Measurements from ENCODE around the gene BTRC. TPM values are rescaled to one million over a fixed set of nuclear protein-coding genes. Genes with fewer than 3 reads are reported as not detected.

Gene BTRC
- total RNA-seq, 1 donor from 2014 or later, result 28.6 TPM

DNA sequence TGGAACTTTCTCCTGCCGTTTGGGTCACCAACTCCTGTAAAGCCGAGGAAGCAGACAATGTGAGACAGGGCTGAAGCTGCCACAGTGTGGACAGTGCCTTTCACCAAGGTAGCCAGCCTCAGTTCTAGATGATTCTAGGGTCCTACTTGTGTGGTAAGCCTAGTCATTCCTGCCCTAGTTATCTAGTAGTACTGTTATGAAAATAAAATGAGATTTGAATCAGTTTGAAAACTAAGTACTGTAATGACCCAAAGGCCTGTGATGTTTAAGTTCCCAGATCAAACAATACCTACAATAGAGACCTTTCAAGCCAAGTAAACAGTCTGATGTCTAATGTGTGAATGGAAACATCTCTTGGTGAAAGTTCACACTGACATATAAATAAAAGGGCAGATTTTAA lies 197.0 kb downstream of the BTRC start:
- H3K36me3 Mint-ChIP-seq (ENCODE audit: low read depth), result peaks cover 38% of the 10 kb centered on the region
- no peak overlapping the region for H3K27ac Mint-ChIP-seq (ENCODE audit: unreplicated experiment)
- no peak overlapping the region for H3K4me3 Mint-ChIP-seq (ENCODE audit: unreplicated experiment)
- no peak for DNase-seq (ENCODE audit: low spot score)
- H3K4me1 Mint-ChIP-seq (ENCODE audit: low read depth), result no peaks in the 10 kb centered on the region
- TF ChIP-seq, protein P1, sequence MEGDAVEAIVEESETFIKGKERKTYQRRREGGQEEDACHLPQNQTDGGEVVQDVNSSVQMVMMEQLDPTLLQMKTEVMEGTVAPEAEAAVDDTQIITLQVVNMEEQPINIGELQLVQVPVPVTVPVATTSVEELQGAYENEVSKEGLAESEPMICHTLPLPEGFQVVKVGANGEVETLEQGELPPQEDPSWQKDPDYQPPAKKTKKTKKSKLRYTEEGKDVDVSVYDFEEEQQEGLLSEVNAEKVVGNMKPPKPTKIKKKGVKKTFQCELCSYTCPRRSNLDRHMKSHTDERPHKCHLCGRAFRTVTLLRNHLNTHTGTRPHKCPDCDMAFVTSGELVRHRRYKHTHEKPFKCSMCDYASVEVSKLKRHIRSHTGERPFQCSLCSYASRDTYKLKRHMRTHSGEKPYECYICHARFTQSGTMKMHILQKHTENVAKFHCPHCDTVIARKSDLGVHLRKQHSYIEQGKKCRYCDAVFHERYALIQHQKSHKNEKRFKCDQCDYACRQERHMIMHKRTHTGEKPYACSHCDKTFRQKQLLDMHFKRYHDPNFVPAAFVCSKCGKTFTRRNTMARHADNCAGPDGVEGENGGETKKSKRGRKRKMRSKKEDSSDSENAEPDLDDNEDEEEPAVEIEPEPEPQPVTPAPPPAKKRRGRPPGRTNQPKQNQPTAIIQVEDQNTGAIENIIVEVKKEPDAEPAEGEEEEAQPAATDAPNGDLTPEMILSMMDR (IDR thresholded peaks at IDR 0.05), result no peak
- H3K9me3 Mint-ChIP-seq (ENCODE audit: low read depth), result peaks cover 2% of the 10 kb centered on the region
- no peaks in the 10 kb centered on the region for H3K27me3 Mint-ChIP-seq (ENCODE audit: low read depth)

DNA sequence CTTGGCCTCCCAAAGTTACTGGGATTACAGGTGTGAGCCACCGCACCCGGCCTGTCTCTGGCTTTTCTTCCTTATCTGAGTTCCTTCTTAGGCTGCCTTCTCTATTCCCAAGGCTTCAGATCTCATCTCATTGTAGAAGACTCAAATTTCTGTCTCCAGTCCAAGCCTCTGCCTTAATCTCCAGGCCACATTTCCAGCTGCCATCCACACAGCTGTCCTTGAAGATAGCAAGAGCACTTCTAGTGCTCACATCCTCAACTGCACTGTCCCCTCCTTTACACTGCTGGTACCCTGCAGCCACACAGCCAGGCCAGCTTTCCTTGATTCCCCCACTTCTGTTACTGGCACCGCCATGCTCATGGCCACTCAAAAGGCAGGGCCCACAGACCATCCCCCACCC lies 198.5 kb downstream of the BTRC start:
- H3K27ac Mint-ChIP-seq (ENCODE audit: unreplicated experiment), result no peak overlapping the region
- H3K27me3 Mint-ChIP-seq (ENCODE audit: low read depth), result no peaks in the 10 kb centered on the region
- no peaks in the 10 kb centered on the region for H3K9me3 Mint-ChIP-seq (ENCODE audit: low read depth)
- H3K4me3 Mint-ChIP-seq (ENCODE audit: unreplicated experiment), result no peak overlapping the region
- no peaks in the 10 kb centered on the region for H3K4me1 Mint-ChIP-seq (ENCODE audit: low read depth)
- TF ChIP-seq, protein P1 (IDR thresholded peaks at IDR 0.05), result no peak
- no peak for DNase-seq (ENCODE audit: low spot score)
- H3K36me3 Mint-ChIP-seq (ENCODE audit: low read depth), result peaks cover 36% of the 10 kb centered on the region

DNA sequence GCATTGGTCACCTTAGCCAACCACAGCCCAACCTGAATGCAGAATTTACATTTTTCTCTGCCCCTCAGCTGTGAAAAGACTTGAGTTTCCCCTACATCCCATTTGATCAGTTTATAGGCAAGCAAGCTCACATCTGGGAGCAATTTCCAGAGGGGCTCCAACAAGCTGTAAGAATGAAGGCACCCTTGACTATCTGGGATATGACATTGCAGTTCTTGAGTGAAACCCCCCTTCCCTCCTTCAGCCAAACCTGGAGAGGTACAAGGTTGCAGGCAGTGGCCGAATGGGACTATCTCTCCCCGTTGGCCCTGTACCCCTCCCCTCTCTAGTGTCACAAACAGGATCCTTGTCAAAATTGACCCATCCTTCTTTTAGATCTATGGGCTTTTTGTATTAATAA lies 203.6 kb downstream of the BTRC start:
- no peak for DNase-seq (ENCODE audit: low spot score)
- H3K27ac Mint-ChIP-seq (ENCODE audit: unreplicated experiment), result no peak overlapping the region
- peaks cover 5% of the 10 kb centered on the region for H3K27me3 Mint-ChIP-seq (ENCODE audit: low read depth)
- H3K4me1 Mint-ChIP-seq (ENCODE audit: low read depth), result no peaks in the 10 kb centered on the region
- TF ChIP-seq, protein P1 (IDR thresholded peaks at IDR 0.05), result no peak
- H3K4me3 Mint-ChIP-seq (ENCODE audit: unreplicated experiment), result no peak overlapping the region
- H3K36me3 Mint-ChIP-seq (ENCODE audit: low read depth), result peaks cover 20% of the 10 kb centered on the region
- no peaks in the 10 kb centered on the region for H3K9me3 Mint-ChIP-seq (ENCODE audit: low read depth)

DNA sequence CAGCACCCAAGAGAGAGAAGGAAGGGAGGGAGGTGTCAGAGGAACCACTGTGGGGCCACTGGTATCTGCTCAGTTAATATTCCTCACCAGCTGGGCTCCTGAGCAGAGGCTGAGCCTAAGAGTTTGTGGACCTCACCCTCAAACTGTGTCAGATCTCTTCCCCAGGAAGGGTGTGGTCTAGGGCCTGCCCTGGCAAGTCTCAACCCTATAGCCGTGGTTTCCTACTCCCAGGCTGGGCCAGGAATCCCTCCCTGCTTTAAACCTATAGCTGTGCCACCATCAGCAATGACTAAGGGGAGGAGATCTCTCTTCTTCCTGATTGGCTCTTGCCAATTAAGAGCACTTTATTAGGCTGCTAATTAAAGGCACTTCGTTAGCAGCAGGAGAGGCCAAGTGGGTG lies 204.2 kb downstream of the BTRC start:
- H3K4me3 Mint-ChIP-seq (ENCODE audit: unreplicated experiment), result no peak overlapping the region
- peaks cover 16% of the 10 kb centered on the region for H3K36me3 Mint-ChIP-seq (ENCODE audit: low read depth)
- H3K27ac Mint-ChIP-seq (ENCODE audit: unreplicated experiment), result no peak overlapping the region
- no peaks in the 10 kb centered on the region for H3K4me1 Mint-ChIP-seq (ENCODE audit: low read depth)
- DNase-seq (ENCODE audit: low spot score), result no peak
- peaks cover 5% of the 10 kb centered on the region for H3K27me3 Mint-ChIP-seq (ENCODE audit: low read depth)
- H3K9me3 Mint-ChIP-seq (ENCODE audit: low read depth), result no peaks in the 10 kb centered on the region
- TF ChIP-seq, protein P1 (IDR thresholded peaks at IDR 0.05), result no peak

DNA sequence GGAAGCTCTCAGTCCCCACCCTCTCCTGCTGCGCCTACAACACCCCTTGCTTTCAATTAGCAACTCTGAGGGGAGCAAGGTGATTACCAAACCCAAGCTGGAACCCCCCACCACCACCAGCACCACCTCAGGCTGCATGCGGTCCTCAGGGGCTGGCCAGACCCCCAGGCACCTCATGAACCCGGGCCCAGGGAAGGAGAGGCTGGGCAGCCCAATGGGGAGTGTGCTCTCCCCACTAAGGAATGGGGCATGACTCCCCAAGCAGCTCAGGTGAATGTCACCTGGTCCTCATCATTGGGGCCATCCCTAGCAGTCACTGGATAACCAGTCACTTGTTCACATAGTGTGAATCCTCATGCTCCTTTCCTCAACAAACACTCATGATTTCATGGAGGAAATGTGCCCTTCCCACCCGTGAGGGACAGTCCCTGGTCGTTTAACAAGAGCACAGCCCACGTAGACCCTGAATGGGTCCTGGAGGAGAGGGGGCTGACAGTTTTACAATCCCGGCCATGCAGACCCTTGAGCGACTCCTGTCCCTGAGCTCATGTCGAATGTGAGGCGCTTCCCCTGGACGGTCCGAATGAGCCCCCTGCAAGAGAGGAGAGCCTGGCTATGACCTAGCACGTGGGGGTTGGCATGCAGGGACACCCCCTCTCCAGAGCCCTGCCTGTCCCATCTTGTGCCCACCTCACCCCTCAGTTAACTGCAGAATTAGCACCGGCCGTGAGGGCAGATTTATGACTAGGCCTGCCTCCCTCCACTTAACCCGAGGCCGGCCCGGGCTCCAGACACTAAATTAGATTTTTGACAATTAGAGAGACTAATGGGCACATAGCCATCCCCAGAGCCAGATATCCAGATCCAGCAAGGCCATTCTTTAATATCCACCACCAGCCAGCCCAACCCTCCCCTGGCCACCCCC lies 205.0 kb downstream of the BTRC start:
- Mint-ChIP-seq H3K4me3 (ENCODE audit: unreplicated experiment) (no peak overlapping the region), H3K9me3 (ENCODE audit: low read depth) (no peaks in the 10 kb centered on the region)

More for the DNA sequence above, 205.0 kb downstream of the BTRC start:
- Mint-ChIP-seq H3K4me1 (ENCODE audit: low read depth) (no peaks in the 10 kb centered on the region), H3K36me3 (ENCODE audit: low read depth) (peaks cover 11% of the 10 kb centered on the region), H3K27me3 (ENCODE audit: low read depth) (peaks cover 5% of the 10 kb centered on the region), H3K27ac (ENCODE audit: unreplicated experiment) (no peak overlapping the region)
- TF ChIP-seq, protein P1 (IDR thresholded peaks at IDR 0.05), result no peak
- no peak for DNase-seq (ENCODE audit: low spot score)

All from chondrocyte (in vitro differentiated cells).